DMS 273 (cell line): ENCODE results near the gene MS4A12.
"Not testable (repeated sequence)": the region's sequence is repeated elsewhere in the genome, so short reads cannot be mapped to it uniquely, and the experiment has no call there.

Experiments
- DNase-seq: peaks from one replicate; lab custom pipeline; 2025; ENCODE audit not compliant: unreplicated experiment; lab: John Stamatoyannopoulos, UW

Gene MS4A12

GRCh38 chr11:60511393-60511792 is 18.8 kb downstream of the MS4A12 start:
- DNase-seq = no peak

DNA sequence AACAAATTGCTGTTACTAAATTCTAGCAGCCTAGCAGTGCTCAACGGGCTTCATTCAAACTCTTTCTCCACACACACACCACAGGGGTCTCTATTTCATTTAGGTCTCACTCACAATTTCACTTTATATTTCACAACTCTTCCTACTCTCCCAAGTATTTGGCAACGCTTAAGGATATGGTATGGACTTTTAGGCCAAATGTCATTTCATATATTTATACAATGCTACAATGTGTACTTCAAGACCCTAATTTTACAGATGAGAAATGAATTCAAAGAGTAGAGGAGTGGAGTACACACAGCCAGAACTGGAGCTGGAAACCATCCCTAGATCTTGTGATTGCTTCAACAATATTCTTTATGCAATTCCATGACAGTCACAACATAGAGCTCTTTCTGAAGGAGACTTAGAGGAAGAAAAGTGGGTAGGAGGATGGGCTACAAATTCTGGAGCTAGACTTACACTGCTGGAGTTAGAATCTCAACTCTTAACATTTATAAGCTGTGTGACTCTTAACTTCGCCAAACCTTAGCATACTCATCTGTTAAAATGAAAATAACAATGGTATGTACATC is 20.2 kb downstream of the MS4A12 start:
- DNase-seq = no peak

- DNase-seq = no peak
Measured at GRCh38 chr11:60513496-60514460, 21.2 kb downstream of the MS4A12 start.

DNA sequence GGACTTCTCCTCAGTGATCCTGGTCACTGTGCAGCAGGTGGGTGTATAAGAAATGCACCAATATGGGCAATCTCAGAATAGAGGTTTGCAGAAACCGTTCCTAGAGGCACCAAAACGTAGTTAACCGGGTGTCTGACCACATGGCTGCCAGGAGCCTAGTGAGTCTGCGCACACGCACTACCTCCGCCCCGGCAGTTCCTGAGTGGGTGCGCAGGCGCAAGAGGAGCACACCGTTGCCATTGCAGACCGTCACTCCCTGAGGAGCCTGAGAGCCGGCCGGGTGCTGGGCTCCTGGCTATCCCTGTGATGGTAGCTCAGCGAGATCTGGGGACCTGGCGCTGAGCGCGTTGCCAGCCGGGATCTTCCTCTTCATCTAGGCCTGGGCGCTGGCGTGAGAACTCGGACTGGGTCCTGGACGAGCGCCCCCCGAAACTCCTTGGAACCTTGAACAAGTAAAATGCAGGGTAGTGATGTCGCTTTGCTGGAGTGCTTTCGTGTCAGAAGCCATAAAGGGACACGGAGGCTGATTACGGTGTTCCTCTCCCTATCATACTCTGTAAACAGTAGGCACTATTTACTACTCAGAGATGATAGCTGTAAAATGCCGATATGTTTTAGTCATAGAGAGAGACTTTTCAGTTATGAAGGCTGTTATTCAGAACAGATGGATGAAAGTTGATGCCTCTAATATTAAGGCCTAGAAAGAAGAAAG is 22.7 kb downstream of the MS4A12 start, which contains the start of gene MS4A13:
MS4A13 (plus strand) TSS at position 249 of the 712 bp plus-strand sequence. CDS start 2,692 bp downstream, outside the sequence.
- no peak for DNase-seq

DNA sequence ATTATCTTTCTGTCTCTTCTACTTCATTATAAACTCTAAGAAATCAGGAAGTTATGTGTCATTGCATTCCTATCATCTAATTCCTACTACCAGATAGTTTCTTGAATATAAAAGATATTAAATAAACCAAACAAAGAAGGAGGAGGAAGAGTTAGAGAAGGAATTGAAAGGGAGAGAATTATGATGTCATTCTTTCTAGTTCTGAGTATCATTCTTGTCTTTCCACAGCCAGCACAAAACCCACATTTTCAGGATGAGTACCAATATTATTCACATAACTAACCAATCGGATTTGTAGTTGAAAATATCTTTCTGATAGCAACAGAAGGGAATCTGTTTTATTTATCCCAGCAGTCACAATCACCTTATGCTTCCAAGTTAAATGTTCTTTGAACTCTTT is 35.9 kb downstream of the MS4A12 start:
- DNase-seq = no peak

DNA sequence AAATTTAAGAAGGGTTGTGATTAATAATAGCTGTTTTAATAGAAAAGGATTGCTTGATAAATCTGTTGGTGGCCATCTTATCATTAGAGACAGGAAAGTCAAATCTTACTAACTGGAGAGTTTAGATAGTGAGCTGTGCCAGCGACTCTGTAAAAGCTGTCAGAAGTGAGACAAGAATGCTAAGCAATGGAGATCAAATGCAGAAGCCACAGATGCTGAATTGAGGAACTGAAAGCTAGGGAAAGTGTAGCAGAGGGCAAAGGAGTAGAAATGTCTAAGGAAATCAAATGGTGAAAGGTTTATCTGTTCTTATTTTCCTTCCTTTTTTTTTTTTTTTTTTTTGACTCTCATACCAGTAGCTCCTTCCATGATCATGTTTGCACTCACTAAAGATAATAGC is 36.4 kb downstream of the MS4A12 start:
- DNase-seq = no peak

- no peak for DNase-seq
Measured at GRCh38 chr11:60530454-60531100, 38.0 kb downstream of the MS4A12 start.

DNA sequence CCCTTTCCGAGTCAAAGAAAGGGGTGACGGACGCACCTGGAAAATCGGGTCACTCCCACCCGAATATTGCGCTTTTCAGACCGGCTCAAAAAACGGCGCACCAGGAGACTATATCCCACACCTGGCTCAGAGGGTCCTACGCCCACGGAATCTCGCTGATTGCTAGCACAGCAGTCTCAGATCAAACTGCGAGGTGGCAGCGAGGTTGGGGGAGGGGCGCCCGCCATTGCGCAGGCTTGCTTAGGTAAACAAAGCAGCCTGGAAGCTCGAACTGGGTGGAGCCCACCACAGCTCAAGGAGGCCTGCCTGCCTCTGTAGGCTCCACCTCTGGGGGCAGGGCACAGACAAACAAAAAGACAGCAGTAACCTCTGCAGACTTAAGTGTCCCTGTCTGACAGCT is 39.8 kb downstream of the MS4A12 start:
- not testable (repeated sequence) for DNase-seq

DNA sequence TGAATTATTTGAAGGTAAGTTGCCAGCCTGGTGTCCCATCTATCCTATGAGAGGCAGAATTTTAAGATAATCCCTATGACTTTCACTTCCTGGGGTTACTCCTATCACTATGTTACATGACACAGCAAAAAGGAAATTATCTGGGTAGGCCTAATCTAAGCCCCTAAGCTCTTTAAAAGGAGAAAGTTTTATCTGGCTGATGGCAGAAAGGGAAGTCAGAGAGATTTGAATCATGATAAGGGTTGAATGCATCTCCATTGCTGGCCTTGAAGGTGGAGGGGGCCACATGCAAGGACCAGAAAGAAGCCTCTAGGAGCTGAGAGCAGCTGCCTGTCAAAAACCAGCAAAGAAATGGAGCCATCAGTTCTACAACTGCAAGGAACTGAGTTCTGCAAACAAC is 46.0 kb downstream of the MS4A12 start:
- DNase-seq = not testable (repeated sequence)

- no peak for DNase-seq
Measured at GRCh38 chr11:60544077-60544476, 51.5 kb downstream of the MS4A12 start.
